Neural progenitor cell (in vitro differentiated cells): ENCODE data around the gene ABO.

Experiments
- CTCF ChIP-seq: fragments of 200-600 bp; sonication (generic); IDR thresholded peaks from 2 replicates; pipeline ENCODE4 v1.5.1; 2017; ENCODE audit warnings: antibody characterized with exemption, mild to moderate bottlenecking
- EZH2phosphoT487 ChIP-seq: fragments of 200-600 bp; sonication (generic); IDR thresholded peaks from 2 replicates; pipeline ENCODE4 v1.6.1; 2017; ENCODE audit warnings: antibody characterized with exemption

- no peak for TF ChIP-seq EZH2phosphoT487
- TF ChIP-seq CTCF = no peak
Measured at GRCh38 chr9:133252301-133253020, 22.5 kb downstream of the ABO start.
